Measurements from ENCODE around the gene CHTF18.

The CHTF18 gene

DNA sequence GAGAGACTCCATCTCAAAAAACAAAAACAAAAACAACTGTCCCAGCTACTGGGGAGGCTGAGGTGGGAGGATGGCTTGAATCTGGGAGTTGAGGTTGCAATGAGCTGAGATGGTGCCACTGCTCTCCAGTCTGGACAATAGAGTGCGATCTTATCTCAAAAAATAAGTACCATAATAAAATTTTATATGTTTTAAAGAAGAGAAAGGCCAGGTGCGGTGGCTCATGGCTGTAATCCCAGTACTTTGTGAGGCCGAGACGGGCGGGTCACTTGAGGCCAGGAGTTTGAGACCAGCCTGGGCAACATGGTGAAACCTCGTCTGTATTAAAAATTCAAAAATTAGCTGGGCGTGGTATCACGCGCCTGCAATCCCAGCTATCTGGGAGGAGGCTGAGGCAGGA is 11.6 kb upstream of the CHTF18 start:
- no peak for DNase-seq

DNA sequence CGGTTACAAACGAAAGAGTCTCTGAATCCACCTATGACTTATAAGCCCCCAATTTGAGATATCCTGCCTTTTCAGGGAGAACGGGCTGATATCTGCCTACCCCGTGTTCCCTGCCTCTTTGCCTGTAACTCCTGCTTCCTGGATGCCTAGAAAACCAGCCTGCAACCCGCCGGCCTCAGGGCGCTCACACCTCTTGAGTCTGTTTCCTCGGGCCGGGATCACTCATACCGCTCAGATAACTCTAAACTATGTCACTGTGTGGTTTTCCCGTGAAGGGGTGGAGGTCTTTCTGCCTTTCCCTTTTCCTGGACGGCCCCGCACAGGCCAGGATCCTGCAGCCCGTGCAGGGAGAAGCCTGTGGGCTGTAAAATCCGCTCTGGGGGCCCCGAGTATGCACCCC is 10.6 kb upstream of the CHTF18 start:
- no peak for DNase-seq

DNA sequence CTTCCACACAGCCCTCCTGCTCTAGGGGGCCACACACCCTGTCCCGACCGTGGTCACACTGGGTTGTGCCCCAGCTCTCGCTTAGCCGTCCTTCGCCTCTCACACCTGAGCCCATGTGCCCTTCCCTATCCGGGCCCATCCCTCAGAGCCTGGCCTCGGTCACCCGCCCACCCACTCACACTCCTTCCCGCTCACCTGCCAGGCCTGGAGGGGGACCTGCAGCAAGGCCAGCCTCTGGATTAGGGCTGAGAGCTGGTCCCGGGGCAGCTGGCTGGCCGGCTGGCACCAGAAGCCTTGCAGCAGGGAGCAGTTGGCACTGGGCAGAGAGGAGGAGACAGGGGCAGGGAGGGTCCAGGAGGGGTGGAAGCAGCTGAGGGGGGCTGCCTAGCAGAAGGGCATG is 10.0 kb upstream of the CHTF18 start:
- DNase-seq = no peak

DNA sequence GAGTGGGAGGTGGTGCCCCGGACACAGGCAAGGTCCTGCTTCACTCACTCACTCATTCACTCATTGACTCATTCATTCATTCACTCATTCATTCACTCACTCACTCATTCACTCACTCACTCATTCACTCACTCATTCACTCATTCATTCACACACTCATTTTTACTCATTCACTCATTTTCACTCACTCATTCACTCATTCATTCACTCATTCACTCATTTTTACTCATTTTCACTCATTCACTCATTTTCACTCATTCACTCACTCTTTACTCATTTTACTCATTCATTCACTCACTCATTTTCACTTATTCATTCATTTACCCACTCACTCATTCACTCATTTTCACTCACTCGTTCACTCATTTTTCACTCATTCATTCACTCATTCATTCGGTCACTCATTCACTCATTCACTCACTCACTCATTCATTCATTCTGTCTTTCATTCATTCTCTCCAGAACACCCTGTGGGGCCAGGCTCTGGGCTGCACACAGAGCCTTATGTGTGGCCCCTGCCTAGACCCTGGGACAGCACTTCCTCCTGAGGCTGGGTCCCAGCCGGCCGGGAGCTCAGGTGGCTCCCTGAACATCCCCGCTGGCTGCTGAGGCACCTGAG is 9.4 kb upstream of the CHTF18 start:
- no peak for DNase-seq

DNA sequence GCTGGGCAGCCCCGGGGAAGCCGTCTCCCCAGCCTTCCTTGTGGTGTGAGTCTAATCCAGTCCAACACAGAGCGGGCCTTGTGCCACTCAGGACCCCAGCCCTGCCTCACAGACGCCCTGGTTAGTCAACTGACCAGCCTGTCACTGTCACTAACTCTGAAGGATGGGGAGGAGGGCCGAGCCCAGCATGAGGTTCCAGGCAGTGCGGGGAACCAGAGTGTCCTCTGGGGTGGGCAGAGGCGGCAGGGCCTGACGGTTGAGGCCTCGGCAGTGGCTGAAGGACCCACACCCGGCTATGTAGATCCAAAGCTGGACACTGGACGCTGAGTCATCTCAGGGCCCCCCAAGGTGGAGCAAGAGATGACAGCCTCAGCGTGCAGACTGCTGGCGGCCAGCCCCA is 8.9 kb upstream of the CHTF18 start:
- DNase-seq = no peak

DNA sequence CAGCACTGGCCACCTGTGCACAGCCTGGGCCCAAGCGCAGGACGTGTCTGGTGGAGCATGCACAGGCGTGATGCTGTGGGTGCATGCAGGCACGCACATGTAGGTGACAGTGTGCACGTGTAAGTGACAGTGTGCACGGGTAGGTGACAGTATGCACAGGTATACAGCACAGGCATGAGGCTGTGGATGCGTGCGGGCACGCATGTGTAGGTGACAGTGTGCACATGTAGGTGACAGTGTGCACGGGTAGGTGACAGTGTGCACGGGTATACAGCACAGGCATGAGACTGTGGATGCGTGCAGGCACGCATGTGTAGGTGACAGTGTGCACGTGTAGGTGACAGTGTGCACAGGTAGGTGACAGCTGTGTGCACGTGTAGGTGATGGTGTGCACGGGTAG is 8.1 kb upstream of the CHTF18 start:
- DNase-seq = no peak

DNA sequence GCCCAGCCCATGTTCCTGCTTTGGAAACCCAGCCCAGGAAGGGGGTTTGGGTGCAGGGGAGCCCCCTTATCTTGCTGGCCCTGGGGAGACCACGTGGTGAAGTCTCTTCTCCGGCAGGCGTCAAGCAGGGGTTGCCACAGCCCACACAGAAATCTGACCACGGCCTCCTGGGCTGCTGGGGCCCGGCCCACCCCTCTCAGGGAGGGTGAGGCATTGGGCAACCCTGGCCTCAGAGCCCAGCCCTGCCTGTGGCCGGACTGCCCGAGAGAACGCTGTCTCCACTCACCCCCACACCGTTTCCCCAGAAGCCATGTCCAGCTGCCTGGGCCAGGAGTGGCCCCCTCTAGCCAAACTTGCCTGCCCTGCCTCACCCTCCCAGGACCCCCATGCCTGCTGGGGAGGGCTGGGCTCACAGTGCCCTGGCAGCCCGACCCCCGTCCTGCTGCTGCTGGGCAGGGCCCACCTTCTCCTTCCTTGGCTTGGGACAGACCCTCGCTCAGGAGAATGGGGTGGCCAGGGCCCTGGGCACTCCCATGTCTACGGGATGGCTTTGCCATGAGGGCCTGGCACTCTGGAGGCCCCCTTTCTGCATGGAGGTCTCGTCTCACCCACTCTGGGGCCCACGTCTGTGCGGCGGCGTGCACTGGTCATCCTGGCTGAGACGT is 6.9 kb upstream of the CHTF18 start:
- DNase-seq = no peak

DNA sequence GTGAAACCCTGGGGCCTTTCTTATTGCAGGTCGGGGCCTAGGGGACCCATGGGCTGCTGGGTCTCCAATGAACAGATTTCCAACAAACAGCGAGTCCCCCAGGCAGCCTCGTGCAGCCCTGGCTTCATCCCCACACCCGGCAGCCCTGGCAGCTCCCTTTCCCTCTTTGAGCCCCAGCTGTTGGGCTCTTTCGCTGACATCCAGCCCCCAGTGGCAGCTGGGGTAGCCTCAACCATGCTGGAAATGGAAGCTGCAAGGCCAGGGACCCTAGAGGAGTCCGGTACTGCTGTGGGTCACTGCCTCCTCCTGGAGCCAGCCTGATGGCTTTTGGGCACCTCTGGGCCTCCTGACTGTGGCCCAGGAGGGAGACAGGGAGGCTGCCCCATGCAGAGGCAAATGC is 6.2 kb upstream of the CHTF18 start:
- no peak for DNase-seq

DNA sequence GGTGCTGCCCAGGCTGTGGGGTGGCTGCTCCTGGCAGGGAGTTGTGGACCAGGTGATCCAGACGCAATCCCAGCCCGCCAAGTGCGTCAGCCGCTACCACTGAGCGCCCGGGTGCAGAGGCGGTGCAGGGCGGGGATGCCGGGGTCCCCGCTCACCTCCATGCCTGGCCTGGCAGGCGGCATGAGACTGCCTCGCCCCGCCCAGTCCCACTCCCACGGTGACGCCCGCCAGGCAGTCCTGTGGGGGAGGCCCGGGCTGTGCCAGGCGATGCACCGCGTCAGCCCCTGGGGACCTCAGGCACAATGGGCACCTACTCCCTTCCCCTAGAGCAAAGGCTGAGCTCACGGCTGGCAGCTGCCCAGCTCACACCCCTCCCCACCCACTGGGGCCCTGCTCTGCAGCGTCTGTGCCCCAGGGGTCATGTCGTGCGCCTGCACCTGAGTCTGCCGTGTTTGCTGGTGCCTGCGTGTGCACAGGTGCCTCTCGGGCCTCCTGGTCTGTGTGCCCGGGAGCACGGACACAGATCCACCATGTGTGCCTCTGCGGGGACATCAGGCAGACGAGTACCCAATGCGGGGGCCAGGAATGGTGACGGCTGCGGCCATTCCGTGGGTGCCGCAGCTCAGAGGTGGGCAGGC is 5.5 kb upstream of the CHTF18 start:
- DNase-seq = no peak

DNA sequence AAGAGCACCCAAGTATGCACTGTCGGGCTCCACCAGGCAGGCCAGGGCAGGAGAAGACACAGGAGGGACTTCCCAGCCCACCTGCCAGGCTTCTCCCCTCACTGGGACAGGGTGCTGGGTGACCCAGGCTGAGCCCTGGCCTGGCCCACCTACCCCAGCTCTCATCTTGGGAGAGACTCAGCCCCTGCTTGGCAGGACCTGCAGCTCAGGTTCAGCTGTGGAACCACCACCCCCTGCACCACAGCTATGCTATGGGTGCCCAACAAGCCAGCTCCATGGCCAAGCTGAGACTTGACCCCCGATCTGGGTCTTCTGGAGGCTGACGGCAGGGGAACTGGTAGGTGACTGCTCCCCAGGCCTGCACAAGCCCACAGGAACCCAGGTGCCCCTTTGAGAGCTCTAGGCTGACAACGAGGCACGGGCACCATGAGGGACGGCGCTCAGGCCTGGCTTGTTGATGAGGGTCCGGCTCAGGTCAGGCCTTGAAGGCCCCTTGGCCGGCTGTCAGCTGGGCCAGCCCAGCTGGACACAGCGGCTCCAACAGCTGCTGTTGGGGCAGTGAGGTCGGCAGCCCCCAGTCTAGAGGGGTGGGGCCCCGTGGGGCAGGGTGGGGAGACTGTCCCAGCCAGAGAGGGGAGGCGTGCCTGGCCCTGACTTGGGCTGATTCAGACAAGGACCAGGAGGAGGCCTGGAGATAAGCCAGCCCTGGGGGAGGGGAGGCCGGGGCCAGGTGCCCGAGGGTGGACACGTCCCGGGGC is 4.8 kb upstream of the CHTF18 start:
- no peak for DNase-seq

DNA sequence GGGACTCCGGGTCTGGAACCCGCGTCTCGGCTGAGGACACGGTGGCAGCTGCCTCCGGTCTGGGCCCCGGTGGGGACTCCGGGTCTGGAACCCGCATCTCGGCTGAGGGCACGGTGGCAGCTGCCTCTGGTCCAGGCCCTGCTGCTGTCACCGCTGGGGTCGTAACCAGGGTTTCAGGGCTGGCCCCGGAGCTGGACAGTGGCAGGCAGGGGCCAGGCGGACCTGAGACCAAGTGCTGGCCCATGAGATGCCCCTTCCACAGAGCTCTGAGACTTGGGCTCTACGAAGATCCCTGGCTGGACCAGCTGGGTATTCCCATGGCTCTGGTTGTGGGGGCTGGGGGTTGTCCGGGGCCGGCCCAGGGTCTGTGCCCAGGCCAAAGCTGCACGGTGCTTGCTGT is 4.0 kb upstream of the CHTF18 start:
- no peak for DNase-seq

DNA sequence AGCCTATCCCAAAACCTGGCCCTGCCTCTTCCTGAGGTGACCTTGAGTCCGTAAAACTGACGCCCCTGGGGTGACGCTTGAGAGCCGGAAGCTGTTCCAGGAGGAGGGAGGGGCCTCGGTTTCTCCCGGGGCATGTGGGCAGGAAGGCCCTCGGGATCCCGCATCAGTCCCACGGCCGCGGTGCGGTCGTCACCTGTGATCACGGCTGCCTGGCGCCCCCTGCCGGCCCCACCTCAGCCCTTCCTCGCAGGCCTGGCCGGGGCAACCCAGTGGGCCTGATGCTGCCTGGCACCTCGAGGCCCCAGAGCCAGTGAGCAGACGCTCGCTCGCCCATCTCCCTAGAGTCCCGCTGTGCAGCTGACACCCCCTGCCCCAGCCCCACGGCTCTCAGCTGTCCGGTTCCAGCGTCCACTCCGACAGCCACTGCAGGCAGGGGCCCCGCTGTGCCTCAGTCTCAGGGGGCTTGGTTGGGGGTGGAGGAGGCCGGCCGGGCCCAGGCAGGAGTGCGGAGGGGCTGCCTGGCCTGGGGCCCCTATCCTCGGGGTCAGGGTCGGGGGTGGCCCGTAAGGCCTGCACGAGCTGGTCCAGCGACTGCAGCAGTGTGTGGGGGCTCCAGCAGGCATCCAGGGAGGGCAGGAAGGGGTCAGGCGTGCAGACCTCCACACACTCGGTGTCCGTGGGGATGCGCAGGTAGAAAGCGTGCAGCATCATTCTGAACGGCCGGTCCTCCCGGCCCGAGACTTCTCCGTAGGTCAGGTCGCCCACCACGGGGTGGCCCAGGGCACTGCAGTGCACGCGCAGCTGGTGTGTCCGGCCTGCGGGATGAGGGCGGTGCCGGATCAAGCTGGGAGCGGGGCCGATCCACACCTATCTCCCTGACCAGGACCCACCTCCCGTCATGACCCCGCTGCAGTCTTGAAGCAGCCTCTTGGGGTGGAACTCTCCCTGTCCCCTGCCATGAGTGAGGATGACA is 2.6 kb upstream of the CHTF18 start:
- DNase-seq = no peak

DNA sequence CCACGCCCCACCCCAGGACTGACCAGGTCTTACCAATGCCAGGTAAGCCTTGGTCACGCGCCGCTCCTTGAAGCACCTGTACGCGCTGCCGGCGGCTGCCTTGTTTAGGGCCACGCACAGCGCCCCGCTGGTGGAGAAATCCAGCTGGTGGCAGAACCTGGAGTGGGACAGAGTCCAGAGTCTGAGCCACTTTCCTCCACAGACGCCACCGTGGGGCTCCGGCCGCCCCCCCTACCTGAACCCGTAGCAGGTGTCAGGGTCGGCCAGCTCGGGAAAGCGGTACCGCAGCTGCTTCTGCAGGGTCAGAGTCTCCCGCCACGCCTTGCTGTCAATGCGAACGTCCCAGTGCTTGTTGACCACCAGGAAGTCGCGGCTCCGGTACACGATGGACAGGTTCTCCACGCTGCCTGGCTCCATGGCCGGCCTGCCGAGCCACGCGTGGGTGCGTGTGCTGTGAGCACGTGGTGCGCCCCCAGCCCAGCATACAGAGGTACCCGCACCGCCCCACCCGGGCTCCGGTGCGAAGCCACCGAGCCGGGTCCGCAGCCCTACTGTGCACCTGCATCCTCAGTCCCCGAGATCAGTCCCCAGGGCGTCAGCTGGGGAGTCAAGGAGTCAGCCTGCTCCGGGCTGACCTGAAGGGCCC is 976 bp upstream of the CHTF18 start:
- DNase-seq = no peak

DNA sequence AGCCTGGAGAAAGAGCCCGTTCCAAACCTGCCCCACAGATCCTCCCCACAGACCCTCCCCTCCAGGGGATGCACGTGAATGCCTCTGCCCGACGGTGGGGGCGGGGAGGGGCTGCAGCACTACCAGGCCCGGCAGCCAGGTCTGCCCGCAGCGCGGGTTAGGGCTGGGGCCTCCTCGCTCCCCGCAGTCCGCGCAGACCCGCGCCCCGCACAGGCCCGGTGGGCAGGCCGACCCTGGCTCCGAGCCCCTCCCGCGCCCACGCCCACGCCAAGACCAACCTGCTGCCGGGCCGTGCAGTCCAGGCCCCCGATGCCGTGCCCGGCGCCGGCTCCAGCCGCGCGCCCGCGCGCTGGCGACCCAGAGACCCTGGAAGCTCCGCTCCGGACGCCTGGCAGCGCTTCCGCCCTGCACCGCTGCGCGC is 432 bp upstream of the CHTF18 start, which contains the start of gene RPUSD1:
Gene RPUSD1 (minus strand): TSS at position 404 of the 421 bp plus-strand sequence. CDS start 644 bp downstream, outside the sequence.
- DNase-seq = no peak

DNA sequence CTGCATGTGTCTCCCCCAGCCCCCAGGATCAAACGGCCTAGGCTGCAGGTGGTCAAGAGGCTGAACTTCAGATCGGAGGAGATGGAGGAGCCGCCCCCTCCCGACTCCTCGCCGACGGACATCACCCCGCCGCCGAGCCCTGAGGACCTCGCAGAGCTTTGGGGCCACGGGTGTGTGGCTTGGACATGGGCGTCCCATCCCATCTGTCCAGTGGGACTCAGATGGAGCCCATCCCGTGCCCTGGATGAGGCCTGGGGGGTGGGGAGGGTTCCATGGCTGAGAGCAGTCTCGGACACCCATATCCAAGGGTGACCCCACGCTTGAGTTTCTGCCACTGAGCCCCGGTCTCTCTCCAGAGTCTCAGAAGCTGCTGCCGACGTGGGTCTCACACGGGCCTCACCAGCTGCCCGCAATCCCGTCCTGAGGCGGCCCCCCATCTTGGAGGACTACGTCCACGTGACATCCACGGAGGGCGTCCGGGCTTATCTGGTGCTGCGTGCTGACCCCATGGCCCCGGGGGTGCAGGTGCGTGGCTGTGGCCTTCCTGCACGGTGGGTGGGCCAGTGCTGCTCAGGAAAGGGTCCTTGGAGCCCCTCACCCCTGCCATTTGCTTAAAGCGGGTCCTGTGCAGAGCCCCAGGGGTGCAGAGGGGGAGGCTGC is 901 bp downstream of the CHTF18 start:
- DNase-seq = no peak

DNA sequence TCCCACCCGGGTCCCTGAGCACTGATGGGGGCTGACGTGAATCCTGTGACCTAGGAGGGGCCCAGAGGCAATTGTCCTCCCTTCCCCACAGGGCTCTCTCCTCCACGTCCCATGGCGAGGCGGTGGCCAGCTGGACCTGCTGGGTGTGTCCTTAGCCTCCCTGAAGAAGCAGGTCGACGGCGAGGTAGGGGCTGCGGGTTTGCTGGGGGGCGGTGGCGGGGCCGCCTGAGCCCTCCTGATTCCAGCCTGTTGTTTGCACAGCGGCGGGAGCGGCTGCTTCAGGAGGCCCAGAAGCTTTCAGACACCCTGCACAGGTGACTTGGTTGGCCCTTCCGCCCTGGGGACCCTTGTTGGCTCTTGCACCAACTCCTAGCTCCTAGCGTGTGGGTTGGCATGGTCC is 1.7 kb downstream of the CHTF18 start:
- DNase-seq = no peak

DNA sequence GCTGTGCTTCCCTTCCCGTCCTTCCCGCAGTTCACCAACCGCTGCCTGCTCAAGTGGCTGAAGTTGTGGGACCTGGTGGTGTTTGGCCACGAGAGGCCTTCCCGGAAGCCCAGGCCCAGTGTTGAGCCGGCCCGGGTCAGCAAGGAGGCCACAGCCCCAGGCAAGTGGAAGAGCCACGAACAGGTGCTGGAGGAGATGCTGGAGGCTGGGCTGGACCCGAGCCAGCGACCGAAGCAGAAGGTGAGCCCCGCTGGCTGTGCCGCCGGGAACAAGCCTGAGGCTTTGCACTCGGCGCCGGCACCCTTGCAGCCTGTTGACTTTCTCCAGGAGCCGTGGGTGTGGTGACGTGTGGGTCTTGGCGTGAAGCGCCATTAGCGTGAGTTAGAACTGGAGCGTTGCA is 2.7 kb downstream of the CHTF18 start:
- no peak for DNase-seq

DNA sequence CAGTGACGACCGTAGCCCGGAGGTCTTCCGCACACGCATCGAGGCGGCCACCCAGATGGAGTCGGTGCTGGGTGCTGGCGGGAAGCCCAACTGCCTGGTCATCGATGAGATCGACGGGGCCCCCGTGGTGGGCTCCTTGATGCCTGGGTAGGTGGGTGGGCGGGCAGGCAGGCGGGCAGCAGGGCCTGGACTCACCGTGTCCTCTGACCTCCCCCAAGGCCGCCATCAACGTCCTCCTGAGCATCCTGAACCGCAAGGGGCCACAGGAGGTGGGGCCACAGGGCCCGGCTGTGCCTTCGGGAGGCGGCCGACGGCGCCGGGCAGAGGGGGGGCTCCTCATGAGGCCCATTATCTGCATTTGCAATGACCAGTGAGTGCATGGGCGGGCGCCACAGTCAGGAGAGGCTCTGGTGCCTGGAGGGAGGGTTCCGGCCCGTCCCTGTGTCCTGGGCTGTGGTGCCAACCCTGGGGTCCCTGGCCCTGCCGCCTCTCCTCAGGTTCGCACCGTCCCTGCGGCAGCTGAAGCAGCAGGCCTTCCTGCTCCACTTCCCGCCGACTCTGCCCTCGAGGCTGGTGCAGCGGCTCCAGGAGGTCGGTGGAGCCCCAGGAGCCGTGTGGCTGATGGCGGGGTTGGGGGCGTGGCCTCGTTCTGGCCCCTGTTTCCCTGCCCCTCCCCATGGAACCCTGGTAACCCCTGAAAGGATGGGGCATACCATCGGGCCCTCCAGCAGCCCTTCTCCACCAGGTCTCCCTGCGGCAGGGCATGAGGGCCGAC is 4.0 kb downstream of the CHTF18 start:
- DNase-seq = no peak

DNA sequence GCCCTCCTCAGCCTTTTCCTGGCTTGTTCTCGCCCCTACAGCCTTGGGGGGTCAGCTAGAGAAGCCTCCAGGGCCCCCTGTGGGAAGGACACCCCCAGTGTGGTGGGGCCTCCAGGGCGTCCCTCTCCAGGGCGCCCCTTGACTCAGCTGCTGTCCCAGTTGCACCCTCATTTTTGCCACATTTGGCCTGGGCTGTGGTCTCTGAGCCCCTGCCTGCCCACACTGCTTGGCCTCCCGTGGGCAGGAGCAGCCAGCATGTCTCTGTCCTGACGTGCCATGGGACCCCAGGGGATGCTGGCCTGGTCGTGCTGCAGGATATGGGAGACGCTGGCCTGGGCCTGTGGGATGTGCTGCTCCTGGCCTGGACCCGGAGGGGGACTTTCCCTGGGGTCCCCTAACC is 5.0 kb downstream of the CHTF18 start:
- DNase-seq = no peak

DNA sequence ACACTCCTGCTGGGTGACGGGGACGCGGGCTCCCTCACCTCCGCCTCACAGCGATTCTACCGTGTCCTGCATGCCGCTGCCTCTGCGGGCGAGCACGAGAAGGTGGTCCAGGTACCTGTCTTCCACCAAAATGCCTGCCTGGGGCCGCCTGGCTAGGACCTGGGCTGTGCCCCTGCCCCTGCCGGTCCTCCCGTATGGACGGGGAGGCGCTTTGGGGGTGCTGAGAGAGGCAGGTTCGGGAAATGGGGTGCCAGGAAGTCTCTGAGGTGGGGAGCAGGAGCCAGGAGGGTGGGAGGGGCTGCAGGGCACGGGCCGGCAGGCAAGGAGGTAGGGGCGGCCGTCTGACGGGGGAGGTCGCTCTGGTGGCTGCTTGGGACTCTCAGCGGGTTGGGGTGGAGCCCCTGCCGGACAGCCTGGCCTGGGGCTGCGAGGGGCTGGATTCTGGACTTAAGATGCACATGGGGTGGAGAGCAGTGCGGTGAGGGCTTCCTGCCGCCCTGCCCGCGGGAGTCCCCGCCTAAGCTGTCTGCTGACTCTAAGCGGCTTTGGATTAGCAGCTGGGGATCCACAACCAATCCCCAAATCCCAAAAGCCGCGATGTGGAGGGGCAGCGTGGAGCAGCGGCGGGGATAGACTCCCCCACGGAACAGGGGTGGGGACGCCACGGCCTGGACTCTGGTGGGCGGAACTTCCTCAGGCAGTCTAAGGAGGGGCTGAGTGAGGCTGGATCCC is 5.8 kb downstream of the CHTF18 start:
- DNase-seq = no peak

Data from NCI-H1694 (cell line).